Heart left ventricle (tissue), 16 donors: ENCODE results near the gene DCTN4. TPM values are rescaled to one million over a fixed set of nuclear protein-coding genes. Genes with fewer than 3 reads are reported as not detected.

ENCODE experiments used
- ATAC-seq, 4 donors: fragments of 200-7000 bp; cut with Tn5 transposase; one replicate each; pipeline ENCODE4 v1.9.1; 2020 to 2022; ENCODE audit warnings: moderate library complexity in 4 of 4, mild to moderate bottlenecking in 3 of 4, moderate number of reproducible peaks in 1 of 4
- DNase-seq, 5 donors: peaks; one replicate each; pipeline ENCODE4 v3.0.0-alpha.2; 2020
- H3K27ac ChIP-seq, 12 donors: fragments of 200-600 bp; sonication (generic) in 4 of 12; one replicate each; pipeline versions ENCODE4 v1.5.0 to v1.8.0; 2016 to 2022; ENCODE audit warnings: mild to moderate bottlenecking in 2 of 12
- H3K27me3 ChIP-seq, 9 donors: fragments of 200-600 bp; sonication (generic) in 2 of 9; one replicate each; pipeline versions ENCODE4 v1.5.1 to v1.8.0; 2016 to 2022; ENCODE audit warnings: mild to moderate bottlenecking in 3 of 9
- H3K36me3 ChIP-seq, 9 donors: fragments of 200-600 bp; sonication (generic) in 2 of 9; one replicate each; pipeline versions ENCODE4 v1.5.0 to v1.8.0; 2018 to 2022; ENCODE audit warnings: mild to moderate bottlenecking in 2 of 9
- H3K4me1 ChIP-seq, 12 donors: fragments of 200-600 bp; sonication (generic) in 4 of 12; one replicate each; pipeline versions ENCODE4 v1.5.0 to v1.8.0; 2016 to 2022; ENCODE audit warnings: mild to moderate bottlenecking in 3 of 12
- H3K4me3 ChIP-seq, 12 donors: fragments of 200-600 bp; sonication (generic) in 4 of 12; one replicate each; pipeline versions ENCODE4 v1.5.0 to v1.8.0; 2017 to 2022; ENCODE audit warnings: mild to moderate bottlenecking in 9 of 12, moderate library complexity in 4 of 12
- H3K9me3 ChIP-seq, 12 donors: fragments of 200-600 bp; sonication (generic) in 4 of 12; one replicate each; pipeline versions ENCODE4 v1.5.0 to v1.8.0; 2016 to 2022; ENCODE audit warnings: mild to moderate bottlenecking in 1 of 12
- POLR2A ChIP-seq, 2 donors: fragments of 450-650 bp; IDR thresholded peaks; one replicate each; pipeline ENCODE4 v1.6.1; 2017; ENCODE audit warnings: antibody characterized with exemption in 2 of 2, mild to moderate bottlenecking in 2 of 2, moderate library complexity in 2 of 2
- WGBS, 4 donors: extraction: QIAGEN DNeasy Blood & Tissue Kit in 2 of 4; methylation state at CpG; one replicate each; pipeline versions ENCODE4 v1.1.5 to v1.1.7; 2013 to 2018; 5-methylcytosine and 5-hydroxymethylcytosine counted together
- intact Hi-C, 10 donors: fragments of 100-400 bp; cut with DNase I; formaldehyde crosslinking; loops; one replicate each; pipeline versions ENCODE4 v1.11.1 to v1.14.2; 2022
- polyA plus RNA-seq, 2 donors: library from polyadenylated mRNA; stranded (reverse); fragments of 200-250 nt; gene quantifications; one replicate each; pipeline ENCODE4 v1.2.3, GENCODE V29; 2013
- total RNA-seq, 9 donors: library from RNA; depleted of rRNA in 2 of 9; stranded (reverse); fragments of >200 nt in 2 of 9; fragmentation: NEBNext Ultra II Directional in 3 of 9; extraction: Animal tissue kit (Norgen Biotek cat#: 25700) in 3 of 9; gene quantifications; one replicate each; pipeline versions ENCODE4 v1.1.0 to v1.2.4, GENCODE V29; 2016 to 2023
- TF ChIP-seq, protein P1 (sequence below), 12 donors: fragments of 200-600 bp; sonication (generic) in 4 of 12; IDR thresholded peaks; one replicate each; pipeline versions ENCODE4 v1.5.0 to v1.8.0; 2018 to 2022; ENCODE audit warnings: antibody characterized with exemption in 12 of 12, mild to moderate bottlenecking in 5 of 12
- donor health status: ischemic (EF 13 %, LVEDD 7.1; RV severe dilation, severe dysfunction).
- donor health status: healthy with polysubstance abuse.
- donor health status: DM: no; HTN: yes; CAD: no.
- donor health status: DM: no; HTN: no; CAD: no.
- donor health status: ischemic (EF 25% LVEDD 6.9; RV normal size, moderate dysfunction).
- donor health status: ischemic (EF 25% LVEDD 5.7; RV mildly dilated, moderate dysfunction).
- donor health status: healthy.
- donor health status: DM: yes; HTN: yes; CAD: no.
- donor health status: ischemic (EF 35%, LVEDD 5.7; RV mildly dilated, moderate dysfunction).
- donor health status: nonischemic (EF 11% LVEDD 7.7; RV severe dilation, severe dysfunction).
- donor health status: DM: yes; HTN: yes; CAD: no.
- donor health status: PGD.
- donor health status: ischemic (EF 29% LVEDD 5.4; RV normal size, mild dysfunction).
- donor health status: nonischemic (EF 23%, LVEDD 6.1; RV moderate dilation, normal function).

Gene DCTN4
- total and polyA plus RNA-seq, 11 donors: 18.9 to 70.6 (median 44.2) TPM

DNA sequence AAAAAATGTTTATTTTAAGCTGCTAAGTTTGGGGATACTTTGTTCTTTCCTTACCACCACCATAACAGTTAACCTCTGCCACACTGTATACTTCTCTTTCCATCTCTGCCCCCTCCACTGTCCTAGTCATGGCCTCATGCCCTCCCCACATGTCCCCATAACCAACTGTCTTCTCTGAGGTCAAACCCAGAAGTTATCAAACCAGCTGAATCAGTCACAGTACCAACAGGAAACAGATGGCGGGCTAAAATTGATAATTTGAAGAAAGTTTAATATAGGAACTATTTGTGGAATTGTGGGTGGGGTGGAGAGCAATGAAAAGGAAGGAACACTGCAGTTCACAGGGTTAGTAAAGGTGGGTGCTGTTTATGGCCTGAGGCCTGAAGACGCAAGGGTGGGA, 5.7 kb upstream of the DCTN4 start:
- no peak overlapping the region for H3K4me3 ChIP-seq
- 77 to 78% (median 77%) methylated on average over 2 of the region's 2 CpGs for WGBS, 4 donors
- peak overlapping the region in 7 of 12 donors; percentile 2 to 92 (median 57) for H3K27ac ChIP-seq
- ATAC-seq (peak; percentile 26 to 71 (median 52)), DNase-seq (no peak)
- H3K9me3 ChIP-seq: no peaks in the 10 kb centered on the region
- intact Hi-C loops: no loop called here
- no peaks in the 10 kb centered on the region for H3K27me3 ChIP-seq
- peaks cover 0 to 57% (median 1%) of the 10 kb centered on the region in 12 donors for H3K4me1 ChIP-seq
- no peaks in the 10 kb centered on the region for H3K36me3 ChIP-seq
- TF ChIP-seq, protein P1, sequence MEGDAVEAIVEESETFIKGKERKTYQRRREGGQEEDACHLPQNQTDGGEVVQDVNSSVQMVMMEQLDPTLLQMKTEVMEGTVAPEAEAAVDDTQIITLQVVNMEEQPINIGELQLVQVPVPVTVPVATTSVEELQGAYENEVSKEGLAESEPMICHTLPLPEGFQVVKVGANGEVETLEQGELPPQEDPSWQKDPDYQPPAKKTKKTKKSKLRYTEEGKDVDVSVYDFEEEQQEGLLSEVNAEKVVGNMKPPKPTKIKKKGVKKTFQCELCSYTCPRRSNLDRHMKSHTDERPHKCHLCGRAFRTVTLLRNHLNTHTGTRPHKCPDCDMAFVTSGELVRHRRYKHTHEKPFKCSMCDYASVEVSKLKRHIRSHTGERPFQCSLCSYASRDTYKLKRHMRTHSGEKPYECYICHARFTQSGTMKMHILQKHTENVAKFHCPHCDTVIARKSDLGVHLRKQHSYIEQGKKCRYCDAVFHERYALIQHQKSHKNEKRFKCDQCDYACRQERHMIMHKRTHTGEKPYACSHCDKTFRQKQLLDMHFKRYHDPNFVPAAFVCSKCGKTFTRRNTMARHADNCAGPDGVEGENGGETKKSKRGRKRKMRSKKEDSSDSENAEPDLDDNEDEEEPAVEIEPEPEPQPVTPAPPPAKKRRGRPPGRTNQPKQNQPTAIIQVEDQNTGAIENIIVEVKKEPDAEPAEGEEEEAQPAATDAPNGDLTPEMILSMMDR (IDR thresholded peaks at IDR 0.05): no peak
- no peak for TF ChIP-seq POLR2A (IDR thresholded peaks at IDR 0.05)

DNA sequence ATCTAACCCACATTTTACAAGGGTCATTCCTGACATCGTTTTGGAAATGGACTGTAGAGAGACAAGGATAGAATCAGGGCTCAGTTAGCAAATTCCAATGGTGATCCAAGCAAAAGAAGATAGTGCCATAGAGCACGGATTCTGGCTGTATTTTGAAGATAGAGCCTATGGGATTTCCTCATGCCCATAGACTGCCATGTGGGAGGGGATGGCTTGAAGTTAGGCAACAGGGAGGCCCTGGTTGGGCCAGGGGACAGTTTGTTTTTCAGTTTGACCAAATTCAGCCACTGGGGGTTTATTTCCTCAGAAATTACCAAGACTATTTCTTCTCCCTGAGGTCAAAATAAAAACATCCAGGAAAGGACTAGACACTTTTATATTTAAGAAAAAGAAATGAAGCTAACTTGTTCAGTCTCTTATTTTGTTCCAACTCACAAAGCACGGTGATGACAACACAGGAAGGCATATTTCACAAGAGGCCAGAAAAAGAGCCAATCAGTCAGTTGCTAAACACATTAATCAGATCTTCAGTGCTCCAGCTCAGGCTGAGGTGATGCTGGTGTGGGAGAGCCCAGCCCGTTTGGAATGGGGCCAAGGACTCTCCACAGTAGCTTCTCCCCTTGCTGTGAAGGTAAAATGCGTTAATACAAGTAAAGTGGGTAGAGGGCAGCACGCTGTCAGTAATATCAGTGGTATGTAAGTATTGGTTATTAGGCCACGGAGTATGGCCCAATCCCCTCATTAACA, 4.4 kb upstream of the DCTN4 start:
- 43 to 50% (median 48%) methylated on average over 7 of the region's 7 CpGs for WGBS, 4 donors
- intact Hi-C loops: no loop called here

DNA sequence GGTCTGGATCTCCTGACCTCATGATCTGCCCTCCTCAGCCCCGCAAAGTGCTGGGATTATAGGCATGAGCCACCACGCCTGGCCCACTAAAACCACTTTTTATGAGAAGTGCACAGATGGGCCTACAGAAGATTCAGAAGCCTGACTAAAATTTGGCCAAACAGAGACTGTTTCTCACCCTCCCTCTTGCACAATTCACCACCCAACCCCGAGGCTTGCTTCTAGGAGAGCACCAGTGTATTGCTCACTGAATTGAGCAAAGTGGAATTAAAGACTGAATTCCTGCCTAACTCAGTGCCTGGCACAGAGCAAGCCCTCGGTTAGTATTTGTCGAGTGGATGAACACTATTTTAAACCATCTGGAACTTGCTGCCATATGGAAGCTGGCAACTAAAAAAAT, 3.4 kb upstream of the DCTN4 start:
- whole genome bisulfite sequencing, 4 donors: 91 to 99% (median 93%) methylated on average over 5 of the region's 5 CpGs
- Histone ChIP-seq H3K4me3 (no peak overlapping the region), H3K27ac (peak overlapping the region in 6 of 12 donors; percentile 38 to 92 (median 63)), H3K36me3 (no peaks in the 10 kb centered on the region), H3K27me3 (no peaks in the 10 kb centered on the region), H3K9me3 (no peaks in the 10 kb centered on the region), H3K4me1 (peaks cover 2 to 69% (median 11%) of the 10 kb centered on the region in 12 donors)
- ATAC-seq (no peak), DNase-seq (no peak)
- TF ChIP-seq, protein P1 (IDR thresholded peaks at IDR 0.05): no peak
- intact Hi-C loops: no loop called here

More for the DNA sequence above, 4.4 kb upstream of the DCTN4 start:
- Histone ChIP-seq H3K27ac (peak overlapping the region; percentile 38 to 92 (median 64)), H3K4me1 (peaks cover 0 to 63% (median 4%) of the 10 kb centered on the region in 12 donors), H3K9me3 (no peaks in the 10 kb centered on the region), H3K27me3 (no peaks in the 10 kb centered on the region), H3K4me3 (no peak overlapping the region), H3K36me3 (no peaks in the 10 kb centered on the region)
- peak; percentile 30 to 73 (median 61) for DNase-seq
- ATAC-seq: peak in 2 of 4 donors; percentile 4 to 33
- TF ChIP-seq POLR2A (IDR thresholded peaks at IDR 0.05): peak in 1 of 2 donors; percentile 10
- TF ChIP-seq, protein P1 (IDR thresholded peaks at IDR 0.05): no peak

DNA sequence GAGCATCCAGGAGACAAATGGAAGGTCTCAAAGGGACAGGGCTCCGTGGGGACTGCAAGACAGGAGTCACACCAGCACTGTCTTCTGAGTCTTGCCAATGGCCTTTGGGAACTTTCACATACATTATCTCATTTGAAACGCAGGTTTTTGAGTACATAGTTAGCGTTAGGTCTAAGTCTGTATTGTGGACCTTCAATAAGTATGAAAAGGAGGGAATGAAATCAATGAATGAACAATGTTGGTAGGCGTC, 442 bp upstream of the DCTN4 start:
- ATAC-seq: peak in 1 of 4 donors; percentile 1
- TF ChIP-seq, protein P1 (IDR thresholded peaks at IDR 0.05): no peak
- TF ChIP-seq POLR2A (IDR thresholded peaks at IDR 0.05): no peak

More for the DNA sequence above, 442 bp upstream of the DCTN4 start:
- peaks cover 0 to 25% (median 22%) of the 10 kb centered on the region in 9 donors for H3K36me3 ChIP-seq
- DNase-seq: no peak
- peak overlapping the region; percentile 90 to 98 (median 96) for H3K27ac ChIP-seq
- H3K4me1 ChIP-seq: peaks cover 6 to 61% (median 15%) of the 10 kb centered on the region in 12 donors
- intact Hi-C loops: loop anchor here in 2 of 10 donors (1.0 to 10.0 kb wide), 4 partner anchors 19 to 86 kb away; partner anchors contain the start of genes SMIM3 (in 2 of the 2) and IRGM (in 1 of the 2)
- H3K9me3 ChIP-seq: no peaks in the 10 kb centered on the region
- H3K27me3 ChIP-seq: no peaks in the 10 kb centered on the region
- peak overlapping the region; percentile 43 to 88 (median 73) for H3K4me3 ChIP-seq
- 55 to 68% (median 60%) methylated on average over 4 of the region's 4 CpGs for WGBS, 4 donors
